GM19467 (cell line): ENCODE results near the gene CBY2.
"Not testable (repeated sequence)": the region's sequence is repeated elsewhere in the genome, so short reads cannot be mapped to it uniquely, and the experiment has no call there.

Experiments used
- ATAC-seq: cut with Tn5 transposase; IDR thresholded peaks from one replicate; pipeline ENCODE4 v1.9.1; 2021; ENCODE audit warnings: mild to moderate bottlenecking, moderate library complexity; ENCODE audit not compliant: unreplicated experiment

Gene CBY2

DNA sequence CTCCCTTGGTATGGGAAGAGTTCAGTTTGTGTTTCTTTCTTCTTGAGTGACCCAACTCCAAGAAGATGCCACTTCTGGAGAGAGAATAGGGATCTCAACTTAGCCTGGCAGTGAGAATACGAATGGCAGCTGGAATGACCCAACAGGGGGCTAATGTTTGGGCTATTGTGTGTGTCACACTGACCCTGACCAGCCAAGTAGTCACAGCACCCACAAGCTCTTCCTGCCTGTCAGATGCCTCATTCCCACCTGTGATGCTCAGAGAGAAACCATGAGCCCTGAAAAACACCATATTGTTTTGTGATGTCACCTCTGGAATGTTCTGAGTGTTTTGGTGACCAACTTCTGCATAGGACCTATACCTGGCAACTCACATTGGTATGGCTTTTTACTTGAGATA lies at the start of gene CBY2:
TSS of gene CBY2 (plus strand) at position 233 of the 400 bp plus-strand sequence. CDS start at position 304, 71 bp downstream.
- no peak for ATAC-seq

GRCh38 chr13:45654633-45655349 lies 47.3 kb upstream of the CBY2 start:
- no peak for ATAC-seq

DNA sequence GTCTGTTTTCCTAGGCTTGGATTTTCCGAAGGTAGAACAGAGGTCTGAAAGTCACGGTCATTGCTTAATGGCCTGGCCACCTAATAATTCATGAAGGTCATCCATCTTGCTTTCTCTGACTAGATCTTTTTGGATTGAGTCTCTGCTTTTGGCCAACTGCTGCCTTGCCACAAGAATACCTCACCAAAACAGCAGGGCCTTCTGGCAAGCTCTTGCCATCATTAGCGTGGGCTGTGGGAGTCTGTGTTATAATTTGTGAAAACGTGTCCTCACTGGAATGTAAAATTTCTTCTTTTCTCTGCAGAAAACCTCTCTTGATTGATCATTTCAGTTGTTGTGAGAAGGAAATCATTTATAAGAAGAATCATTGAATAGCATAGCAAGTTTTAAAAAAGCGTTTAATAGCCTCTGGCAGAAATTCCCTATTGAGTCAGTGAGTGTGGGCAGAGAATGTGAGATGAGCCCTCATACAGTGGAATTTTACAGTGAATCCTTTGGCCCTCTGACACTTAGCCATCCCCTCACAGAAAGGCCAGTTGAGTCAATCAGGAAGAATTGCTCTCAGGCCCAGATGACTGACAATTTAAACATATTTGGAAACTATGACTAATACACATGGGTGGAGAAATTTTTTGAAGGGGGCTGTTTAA lies 43.4 kb upstream of the CBY2 start:
- no peak for ATAC-seq

DNA sequence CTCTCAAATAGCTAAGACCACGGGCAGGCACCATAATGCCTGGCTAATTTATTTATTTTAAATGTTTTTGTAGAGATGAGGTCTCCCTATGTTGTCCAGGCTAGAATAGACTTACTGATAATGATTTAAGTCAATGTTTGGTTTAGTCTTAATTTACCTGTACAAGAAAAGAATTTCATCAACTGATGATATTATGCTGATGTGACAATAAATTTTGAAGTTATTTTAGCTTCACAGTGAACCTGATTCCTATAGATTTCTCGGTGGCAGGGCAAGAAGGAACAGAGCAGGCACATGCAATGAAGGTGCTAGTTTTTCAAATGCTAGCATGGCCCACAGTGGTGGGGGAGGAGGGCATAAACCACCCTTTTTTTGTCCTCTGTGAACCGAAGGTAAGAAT lies 42.6 kb upstream of the CBY2 start:
- no peak for ATAC-seq

DNA sequence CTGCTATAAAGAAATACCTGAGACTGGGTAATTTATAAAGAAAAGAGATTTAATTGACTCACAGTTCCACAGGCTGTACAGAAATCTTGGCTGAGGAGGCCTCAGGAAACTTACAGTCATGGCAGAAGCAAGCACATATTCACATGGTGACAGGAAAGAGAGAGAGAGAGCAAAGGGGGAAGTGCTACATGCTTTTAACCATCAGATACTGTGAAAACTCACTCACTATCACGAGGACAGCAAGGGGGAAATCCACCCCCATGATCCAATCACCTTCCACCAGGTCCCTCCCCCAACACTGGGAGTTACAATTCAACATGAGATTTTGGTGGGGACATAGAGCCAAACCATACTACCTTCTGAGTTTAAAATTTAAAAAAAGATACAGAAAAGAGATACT lies 41.7 kb upstream of the CBY2 start:
- not testable (repeated sequence) for ATAC-seq

- no peak for ATAC-seq
These were observed 40.0 kb upstream of the CBY2 start for GRCh38 chr13:45662162-45662561.

GRCh38 chr13:45662903-45663302 lies 39.2 kb upstream of the CBY2 start:
- ATAC-seq: not testable (repeated sequence)

DNA sequence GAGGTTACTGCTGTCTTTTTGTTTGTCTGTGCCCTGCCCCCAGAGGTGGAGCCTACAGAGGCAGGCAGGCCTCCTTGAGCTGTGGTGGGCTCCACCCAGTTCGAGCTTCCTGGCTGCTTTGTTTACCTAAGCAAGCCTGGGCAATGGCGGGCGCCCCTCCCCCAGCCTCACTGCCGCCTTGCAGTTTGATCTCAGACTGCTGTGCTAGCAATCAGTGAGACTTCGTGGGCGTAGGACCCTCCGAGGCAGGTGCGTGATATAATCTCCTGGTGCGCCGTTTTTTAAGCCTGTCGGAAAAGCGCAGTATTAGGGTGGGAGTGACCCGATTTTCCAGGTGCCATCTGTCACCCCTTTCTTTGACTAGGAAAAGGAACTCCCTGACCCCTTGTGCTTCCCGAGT lies 32.5 kb upstream of the CBY2 start:
- not testable (repeated sequence) for ATAC-seq

GRCh38 chr13:45670189-45670885 lies 31.8 kb upstream of the CBY2 start:
- ATAC-seq: no peak

GRCh38 chr13:45674908-45675307 lies 27.2 kb upstream of the CBY2 start:
- no peak for ATAC-seq

- ATAC-seq: no peak
These were observed 23.8 kb upstream of the CBY2 start for GRCh38 chr13:45678282-45678681.

- no peak for ATAC-seq
These were observed 21.0 kb upstream of the CBY2 start for GRCh38 chr13:45681113-45681512.

DNA sequence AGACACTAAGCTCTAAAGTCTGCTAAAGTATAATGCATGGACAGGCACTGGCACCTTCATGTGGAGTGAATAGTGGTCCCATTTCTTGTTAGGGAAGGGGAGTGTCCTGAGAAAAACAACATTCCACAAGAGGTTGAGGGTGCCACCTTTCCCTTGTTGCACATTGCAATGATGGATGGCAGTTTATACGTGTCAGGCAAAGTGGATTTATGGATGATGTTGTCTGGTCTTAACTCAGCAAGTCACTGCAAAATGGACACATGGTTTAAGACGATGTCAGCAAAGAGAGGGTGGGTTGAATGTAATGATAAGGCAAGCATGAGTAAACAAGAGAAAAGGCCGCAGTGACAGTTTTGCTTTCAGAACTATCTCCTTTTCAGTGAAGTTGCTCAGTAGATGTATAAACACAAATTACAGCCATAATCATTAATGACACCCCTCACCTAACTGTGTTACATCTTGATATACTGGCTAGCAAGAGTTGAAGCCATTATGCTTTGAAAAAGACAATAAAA lies 19.6 kb upstream of the CBY2 start:
- ATAC-seq: no peak

DNA sequence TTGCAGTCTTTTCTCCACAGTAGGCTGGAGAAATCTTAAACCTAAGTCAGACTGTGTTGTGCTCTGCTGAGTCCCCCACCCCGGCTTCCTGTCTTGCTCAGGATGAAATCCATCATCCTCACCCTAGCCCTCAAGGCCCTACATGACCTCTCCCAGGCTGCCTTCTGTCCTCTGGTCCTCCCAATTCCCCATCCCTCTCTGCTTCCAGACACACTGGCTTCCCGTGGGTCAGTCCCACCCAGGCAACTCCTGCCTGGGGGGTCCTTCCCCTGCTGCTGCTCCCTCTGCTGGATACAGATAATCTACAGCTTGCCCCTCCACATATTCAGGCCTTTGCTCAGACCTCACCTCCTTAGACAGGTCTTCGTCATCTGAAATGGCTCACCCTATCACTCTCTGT lies 18.4 kb upstream of the CBY2 start:
- no peak for ATAC-seq

- ATAC-seq: no peak
These were observed 13.5 kb upstream of the CBY2 start for GRCh38 chr13:45688577-45688976.

DNA sequence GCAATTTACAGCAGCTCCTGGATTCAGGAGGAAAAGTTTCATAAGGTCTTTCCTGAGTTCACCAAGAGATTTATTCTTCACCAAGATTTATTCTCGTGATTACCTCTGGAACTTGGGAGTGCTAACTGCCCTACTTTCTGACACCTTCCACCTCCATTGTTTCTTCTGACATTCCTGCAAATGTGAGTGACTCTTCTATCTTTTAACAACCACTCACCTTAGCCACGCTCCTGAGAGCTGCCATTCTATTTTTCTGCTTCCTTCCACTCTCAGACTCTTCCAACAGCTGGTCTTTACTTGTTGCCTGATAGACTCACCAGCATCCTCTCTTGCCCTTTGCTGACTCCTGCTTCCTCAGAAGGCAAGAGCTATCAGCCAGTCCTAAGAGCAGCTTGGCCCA lies 11.5 kb upstream of the CBY2 start:
- no peak for ATAC-seq

GRCh38 chr13:45691251-45691650 lies 10.9 kb upstream of the CBY2 start:
- no peak for ATAC-seq

- no peak for ATAC-seq
These were observed 10.5 kb upstream of the CBY2 start for GRCh38 chr13:45691667-45692066.

- ATAC-seq: peak; percentile 31
These were observed 6.9 kb upstream of the CBY2 start for GRCh38 chr13:45695198-45695730.

- peak; percentile 49 for ATAC-seq
These were observed 5.4 kb upstream of the CBY2 start for GRCh38 chr13:45696610-45697226.
